ENCODE data around the gene MLXIPL. TPM values are rescaled to one million over a fixed set of nuclear protein-coding genes. Genes with fewer than 3 reads are reported as not detected.
A peak's percentile ranks its signal among the peaks of the same experiment; 100 is the strongest.

Gene MLXIPL
- total and polyA plus RNA-seq, 4 donors: 50.3 to 384 (median 232) TPM

GRCh38 chr7:73565675-73566340 lies 58.5 kb downstream of the MLXIPL start:
- Histone ChIP-seq H3K4me3 (ENCODE audit: low read depth in 1 of 3, low read length in 3 of 3) (peak overlapping the region; percentile 45 to 68 (median 63)), H3K4me1 (ENCODE audit: control insufficient read depth in 4 of 4, insufficient read depth in 4 of 4, low read length in 3 of 4) (peaks cover 0 to 8% (median 0%) of the 10 kb centered on the region in 4 donors), H3K36me3 (ENCODE audit: control insufficient read depth in 4 of 4, insufficient read depth in 3 of 4, low read depth in 1 of 4, low read length in 3 of 4) (peaks cover 3 to 15% (median 9%) of the 10 kb centered on the region in 4 donors), H3K9ac (ENCODE audit: low read depth in 1 of 2, low read length in 2 of 2) (peak overlapping the region; percentile 64 to 65), H3K27ac (ENCODE audit: low read depth in 1 of 2, low read length in 2 of 2) (peak overlapping the region in 1 of 2 donors; percentile 30), H3K27me3 (ENCODE audit: control insufficient read depth in 4 of 4, insufficient read depth in 4 of 4, low read length in 3 of 4) (no peaks in the 10 kb centered on the region), H3K9me3 (ENCODE audit: control insufficient read depth in 4 of 4, low read length in 3 of 4) (no peaks in the 10 kb centered on the region)
- TF ChIP-seq GABPA (IDR thresholded peaks at IDR 0.05 in 1 of 2, conservative IDR thresholded peaks at IDR 0.05 in 1 of 2): no peak
- TF ChIP-seq YY1 (IDR thresholded peaks at IDR 0.05): no peak
- no peak for TF ChIP-seq RXRA (IDR thresholded peaks at IDR 0.05)
- TF ChIP-seq EGR1 (IDR thresholded peaks at IDR 0.05; ENCODE audit: low read depth in 2 of 2): no peak
- no peak for TF ChIP-seq MAX (IDR thresholded peaks at IDR 0.05)
- TF ChIP-seq JUND (IDR thresholded peaks at IDR 0.05): no peak
- no peak for TF ChIP-seq FOXA2 (IDR thresholded peaks at IDR 0.05)
- TF ChIP-seq SP1 (IDR thresholded peaks at IDR 0.05): no peak
- no peak for TF ChIP-seq HNF4G (IDR thresholded peaks at IDR 0.05)
- TF ChIP-seq HNF4A (conservative IDR thresholded peaks at IDR 0.05): no peak
- no peak for TF ChIP-seq NR2F2 (IDR thresholded peaks at IDR 0.05)
- no peak for DNase-seq (ENCODE audit: low spot score)
- WGBS: 29% methylated on average over 7 of the region's 7 CpGs

- H3K36me3 ChIP-seq (ENCODE audit: control insufficient read depth in 4 of 4, insufficient read depth in 3 of 4, low read depth in 1 of 4, low read length in 3 of 4): no peaks in the 10 kb centered on the region
- no peak overlapping the region for H3K4me3 ChIP-seq (ENCODE audit: low read depth in 1 of 3, low read length in 3 of 3)
- no peaks in the 10 kb centered on the region for H3K9me3 ChIP-seq (ENCODE audit: control insufficient read depth in 4 of 4, low read length in 3 of 4)
- TF ChIP-seq HNF4A (conservative IDR thresholded peaks at IDR 0.05) (peak in 1 of 2 donors; percentile 7), HNF4G (IDR thresholded peaks at IDR 0.05) (no peak)
- WGBS: 52% methylated on average over 11 of the region's 11 CpGs
- H3K4me1 ChIP-seq (ENCODE audit: control insufficient read depth in 4 of 4, insufficient read depth in 4 of 4, low read length in 3 of 4): peaks cover 0 to 18% (median 16%) of the 10 kb centered on the region in 4 donors
- no peak for DNase-seq (ENCODE audit: low spot score)
- H3K27me3 ChIP-seq (ENCODE audit: control insufficient read depth in 4 of 4, insufficient read depth in 4 of 4, low read length in 3 of 4): no peaks in the 10 kb centered on the region
- H3K27ac ChIP-seq (ENCODE audit: low read depth in 1 of 2, low read length in 2 of 2): peak overlapping the region in 1 of 2 donors; percentile 68
- no peak overlapping the region for H3K9ac ChIP-seq (ENCODE audit: low read depth in 1 of 2, low read length in 2 of 2)
Measured at GRCh38 chr7:73560109-73560835, 64.0 kb downstream of the MLXIPL start.

GRCh38 chr7:73557397-73558257 lies 66.7 kb downstream of the MLXIPL start, which contains the start of gene BCL7B:
TSS of gene BCL7B (minus strand) at chr7:73557690. CDS start at chr7:73557578, 112 bp downstream.
- DNase-seq (ENCODE audit: low spot score): peak; percentile 76
- H3K4me1 ChIP-seq (ENCODE audit: control insufficient read depth in 4 of 4, insufficient read depth in 4 of 4, low read length in 3 of 4): peaks cover 0 to 18% (median 16%) of the 10 kb centered on the region in 4 donors
- WGBS: 4% methylated on average over 83 of the region's 83 CpGs
- H3K27me3 ChIP-seq (ENCODE audit: control insufficient read depth in 4 of 4, insufficient read depth in 4 of 4, low read length in 3 of 4): no peaks in the 10 kb centered on the region
- H3K9ac ChIP-seq (ENCODE audit: low read depth in 1 of 2, low read length in 2 of 2): peak within 1 kb of the TSS; percentile 66 to 89
- TF ChIP-seq HNF4G (IDR thresholded peaks at IDR 0.05): no peak
- peak; percentile 76 for TF ChIP-seq YY1 (IDR thresholded peaks at IDR 0.05)
- peak; percentile 31 to 36 for TF ChIP-seq RXRA (IDR thresholded peaks at IDR 0.05)
- TF ChIP-seq TAF1 (conservative IDR thresholded peaks at IDR 0.05): no peak
- no peak for TF ChIP-seq FOXA2 (IDR thresholded peaks at IDR 0.05)
- no peak for TF ChIP-seq EGR1 (IDR thresholded peaks at IDR 0.05; ENCODE audit: low read depth in 2 of 2)
- TF ChIP-seq RAD21 (IDR thresholded peaks at IDR 0.05): no peak
- TF ChIP-seq NR2F2 (IDR thresholded peaks at IDR 0.05): peak; percentile 69
- peak; percentile 54 to 61 for TF ChIP-seq HNF4A (conservative IDR thresholded peaks at IDR 0.05)
- TF ChIP-seq SP1 (IDR thresholded peaks at IDR 0.05): peak; percentile 44
- peaks cover 0 to 2% (median 0%) of the 10 kb centered on the region in 4 donors for H3K36me3 ChIP-seq (ENCODE audit: control insufficient read depth in 4 of 4, insufficient read depth in 3 of 4, low read depth in 1 of 4, low read length in 3 of 4)
- H3K9me3 ChIP-seq (ENCODE audit: control insufficient read depth in 4 of 4, low read length in 3 of 4): no peaks in the 10 kb centered on the region
- peak within 1 kb of the TSS; percentile 76 to 97 (median 91) for H3K4me3 ChIP-seq (ENCODE audit: low read depth in 1 of 3, low read length in 3 of 3)
- peak within 1 kb of the TSS; percentile 98 for H3K27ac ChIP-seq (ENCODE audit: low read depth in 1 of 2, low read length in 2 of 2)

Measured in liver (tissue), 9 donors.